CD4-positive, alpha-beta T cell treated with Interleukin-15 for 4 hours (primary cell): Measurements from ENCODE around the gene EPN2.
"Not testable (repeated sequence)": the region's sequence is repeated elsewhere in the genome, so short reads cannot be mapped to it uniquely, and the experiment has no call there.

Experiments
- DNase-seq: peaks from one replicate; pipeline ENCODE4 v3.0.0-alpha.2; 2020; ENCODE audit warnings: low spot score

The EPN2 gene

GRCh38 chr17:19237139-19237388, at the start of gene EPN2:
TSS of gene EPN2 (plus strand) at chr17:19237366. CDS start at chr17:19283120, 45,754 bp downstream.
- DNase-seq = peak; percentile 49

GRCh38 chr17:19187883-19188869, 49.0 kb upstream of the EPN2 start:
- not testable (repeated sequence) for DNase-seq

GRCh38 chr17:19188870-19189708, 48.1 kb upstream of the EPN2 start:
- not testable (repeated sequence) for DNase-seq

GRCh38 chr17:19189781-19190405, 47.3 kb upstream of the EPN2 start:
- not testable (repeated sequence) for DNase-seq

- not testable (repeated sequence) for DNase-seq
Observed at GRCh38 chr17:19196382-19197204, 40.6 kb upstream of the EPN2 start.

- not testable (repeated sequence) for DNase-seq
Observed at GRCh38 chr17:19202448-19202847, 34.7 kb upstream of the EPN2 start.

- DNase-seq = not testable (repeated sequence)
Observed at GRCh38 chr17:19203429-19203828, 33.7 kb upstream of the EPN2 start.

GRCh38 chr17:19215074-19215860, 21.9 kb upstream of the EPN2 start:
- not testable (repeated sequence) for DNase-seq

- not testable (repeated sequence) for DNase-seq
Observed at GRCh38 chr17:19216148-19216926, 20.8 kb upstream of the EPN2 start.

GRCh38 chr17:19218914-19219313, 18.3 kb upstream of the EPN2 start:
- DNase-seq = not testable (repeated sequence)

GRCh38 chr17:19219384-19219783, 17.8 kb upstream of the EPN2 start:
- DNase-seq = not testable (repeated sequence)

- DNase-seq = not testable (repeated sequence)
Observed at GRCh38 chr17:19220195-19220594, 17.0 kb upstream of the EPN2 start.

- DNase-seq = not testable (repeated sequence)
Observed at GRCh38 chr17:19226610-19227588, 10.3 kb upstream of the EPN2 start.

- not testable (repeated sequence) for DNase-seq
Observed at GRCh38 chr17:19234676-19235075, 2.5 kb upstream of the EPN2 start.

GRCh38 chr17:19236351-19237138, 621 bp upstream of the EPN2 start:
- not testable (repeated sequence) for DNase-seq

GRCh38 chr17:19237389-19238166, 412 bp downstream of the EPN2 start:
- no peak for DNase-seq

GRCh38 chr17:19238167-19238505, 970 bp downstream of the EPN2 start:
- DNase-seq = no peak
